ENCODE results near the gene CRIP2.

The CRIP2 gene

GRCh38 chr14:105507247-105507646 lies 32.6 kb downstream of the CRIP2 start:
- no peak overlapping the region for H3K4me3 Mint-ChIP-seq

GRCh38 chr14:105508069-105508468 lies 33.4 kb downstream of the CRIP2 start:
- Mint-ChIP-seq H3K27ac (no peak overlapping the region), H3K9me3 (no peaks in the 10 kb centered on the region), H3K36me3 (peaks cover 2% of the 10 kb centered on the region), H3K27me3 (peaks cover 21% of the 10 kb centered on the region), H3K4me1 (peaks cover 5% of the 10 kb centered on the region), H3K4me3 (no peak overlapping the region)
- no peak for ATAC-seq (ENCODE audit: low read depth)
- no peak for DNase-seq (ENCODE audit: low spot score in 2 of 2)

More at GRCh38 chr14:105507247-105507646, 32.6 kb downstream of the CRIP2 start:
- DNase-seq (ENCODE audit: low spot score in 2 of 2) (no peak), ATAC-seq (ENCODE audit: low read depth) (no peak)
- Mint-ChIP-seq H3K9me3 (no peaks in the 10 kb centered on the region), H3K27ac (no peak overlapping the region), H3K36me3 (peaks cover 2% of the 10 kb centered on the region), H3K27me3 (peaks cover 23% of the 10 kb centered on the region), H3K4me1 (peaks cover 5% of the 10 kb centered on the region)

GRCh38 chr14:105508601-105509000 lies 34.0 kb downstream of the CRIP2 start:
- no peak for DNase-seq (ENCODE audit: low spot score in 2 of 2)
- Mint-ChIP-seq H3K4me3 (no peak overlapping the region), H3K36me3 (peaks cover 2% of the 10 kb centered on the region), H3K9me3 (no peaks in the 10 kb centered on the region), H3K27me3 (peaks cover 21% of the 10 kb centered on the region), H3K27ac (no peak overlapping the region), H3K4me1 (peaks cover 5% of the 10 kb centered on the region)
- ATAC-seq (ENCODE audit: low read depth) = no peak

- Mint-ChIP-seq H3K27me3 (peaks cover 24% of the 10 kb centered on the region), H3K36me3 (no peaks in the 10 kb centered on the region), H3K4me3 (no peak overlapping the region), H3K4me1 (peaks cover 6% of the 10 kb centered on the region), H3K9me3 (peaks cover 1% of the 10 kb centered on the region), H3K27ac (no peak overlapping the region)
- no peak for ATAC-seq (ENCODE audit: low read depth)
- no peak for DNase-seq (ENCODE audit: low spot score in 2 of 2)
These were observed 42.5 kb downstream of the CRIP2 start for GRCh38 chr14:105517096-105517495.

GRCh38 chr14:105519946-105520698 lies 45.5 kb downstream of the CRIP2 start:
- H3K27ac Mint-ChIP-seq = no peak overlapping the region
- no peaks in the 10 kb centered on the region for H3K9me3 Mint-ChIP-seq
- H3K36me3 Mint-ChIP-seq = no peaks in the 10 kb centered on the region
- DNase-seq (ENCODE audit: low spot score in 2 of 2) = no peak
- peaks cover 17% of the 10 kb centered on the region for H3K27me3 Mint-ChIP-seq
- H3K4me3 Mint-ChIP-seq = no peak overlapping the region
- peaks cover 6% of the 10 kb centered on the region for H3K4me1 Mint-ChIP-seq
- ATAC-seq (ENCODE audit: low read depth) = no peak

- ATAC-seq (ENCODE audit: low read depth) = no peak
- H3K27me3 Mint-ChIP-seq = peaks cover 14% of the 10 kb centered on the region
These were observed 50.7 kb downstream of the CRIP2 start for GRCh38 chr14:105525326-105525725.

GRCh38 chr14:105525861-105526775 lies 51.5 kb downstream of the CRIP2 start, which contains the start of gene TMEM121:
Gene TMEM121 (plus strand): TSS chr14:105526583. CDS start chr14:105528835, 2,252 bp downstream.
- no peaks in the 10 kb centered on the region for H3K36me3 Mint-ChIP-seq
- peaks cover 14% of the 10 kb centered on the region for H3K27me3 Mint-ChIP-seq
- DNase-seq (ENCODE audit: low spot score in 2 of 2) (peak in 1 of 2 donors; percentile 54), ATAC-seq (ENCODE audit: low read depth) (peak; percentile 35)
- no peaks in the 10 kb centered on the region for H3K9me3 Mint-ChIP-seq
- peak within 1 kb of the TSS; percentile 83 for H3K4me3 Mint-ChIP-seq
- H3K4me1 Mint-ChIP-seq = peaks cover 30% of the 10 kb centered on the region
- H3K27ac Mint-ChIP-seq = peak within 1 kb of the TSS; percentile 53

More at GRCh38 chr14:105525326-105525725, 50.7 kb downstream of the CRIP2 start:
- H3K9me3 Mint-ChIP-seq = no peaks in the 10 kb centered on the region
- no peak overlapping the region for H3K27ac Mint-ChIP-seq
- peak overlapping the region; percentile 50 for H3K4me3 Mint-ChIP-seq
- peaks cover 25% of the 10 kb centered on the region for H3K4me1 Mint-ChIP-seq
- DNase-seq (ENCODE audit: low spot score in 2 of 2) = no peak
- no peaks in the 10 kb centered on the region for H3K36me3 Mint-ChIP-seq

GRCh38 chr14:105526776-105527380 lies 52.3 kb downstream of the CRIP2 start:
- Mint-ChIP-seq H3K27me3 (peaks cover 11% of the 10 kb centered on the region), H3K9me3 (no peaks in the 10 kb centered on the region), H3K36me3 (no peaks in the 10 kb centered on the region), H3K27ac (peak overlapping the region; percentile 53), H3K4me1 (peaks cover 34% of the 10 kb centered on the region), H3K4me3 (peak overlapping the region; percentile 83)
- peak in 1 of 2 donors; percentile 44 for DNase-seq (ENCODE audit: low spot score in 2 of 2)
- ATAC-seq (ENCODE audit: low read depth) = no peak

- no peak for ATAC-seq (ENCODE audit: low read depth)
- peaks cover 10% of the 10 kb centered on the region for H3K27me3 Mint-ChIP-seq
- H3K4me3 Mint-ChIP-seq = peak overlapping the region; percentile 83
- peak overlapping the region; percentile 53 for H3K27ac Mint-ChIP-seq
- no peak for DNase-seq (ENCODE audit: low spot score in 2 of 2)
- H3K9me3 Mint-ChIP-seq = no peaks in the 10 kb centered on the region
- H3K4me1 Mint-ChIP-seq = peaks cover 38% of the 10 kb centered on the region
- no peaks in the 10 kb centered on the region for H3K36me3 Mint-ChIP-seq
These were observed 52.8 kb downstream of the CRIP2 start for GRCh38 chr14:105527381-105527825.

GRCh38 chr14:105527826-105528585 lies 53.4 kb downstream of the CRIP2 start:
- Mint-ChIP-seq H3K27ac (peak overlapping the region; percentile 53), H3K9me3 (no peaks in the 10 kb centered on the region), H3K4me3 (peak overlapping the region; percentile 83), H3K4me1 (peaks cover 44% of the 10 kb centered on the region), H3K27me3 (peaks cover 10% of the 10 kb centered on the region), H3K36me3 (no peaks in the 10 kb centered on the region)
- ATAC-seq (ENCODE audit: low read depth) (peak; percentile 57), DNase-seq (ENCODE audit: low spot score in 2 of 2) (peak; percentile 85 to 90)

GRCh38 chr14:105528586-105529318 lies 54.1 kb downstream of the CRIP2 start:
- peaks cover 10% of the 10 kb centered on the region for H3K27me3 Mint-ChIP-seq
- H3K36me3 Mint-ChIP-seq = no peaks in the 10 kb centered on the region
- peak overlapping the region; percentile 77 for H3K4me3 Mint-ChIP-seq
- H3K4me1 Mint-ChIP-seq = peaks cover 47% of the 10 kb centered on the region
- DNase-seq (ENCODE audit: low spot score in 2 of 2) (peak in 1 of 2 donors; percentile 44), ATAC-seq (ENCODE audit: low read depth) (peak; percentile 2)
- no peaks in the 10 kb centered on the region for H3K9me3 Mint-ChIP-seq
- H3K27ac Mint-ChIP-seq = no peak overlapping the region

GRCh38 chr14:105529319-105529568 lies 54.6 kb downstream of the CRIP2 start:
- Mint-ChIP-seq H3K36me3 (no peaks in the 10 kb centered on the region), H3K4me1 (peaks cover 49% of the 10 kb centered on the region), H3K9me3 (no peaks in the 10 kb centered on the region), H3K27ac (no peak overlapping the region), H3K27me3 (peaks cover 10% of the 10 kb centered on the region), H3K4me3 (peak overlapping the region; percentile 77)
- DNase-seq (ENCODE audit: low spot score in 2 of 2) = no peak
- ATAC-seq (ENCODE audit: low read depth) = no peak
